OCI-M1 (cell line): ENCODE measurements around the gene NUDT5.
"Not testable (repeated sequence)": the region's sequence is repeated elsewhere in the genome, so short reads cannot be mapped to it uniquely, and the experiment has no call there.

Experiments used
- DNase-seq: peaks from one replicate; lab custom pipeline; 2025; lab: John Stamatoyannopoulos, UW

The NUDT5 gene

GRCh38 chr10:12202226-12202625 is 6.5 kb upstream of the NUDT5 start:
- DNase-seq: no peak

- DNase-seq: no peak
These were observed 5.9 kb upstream of the NUDT5 start for GRCh38 chr10:12201543-12201942.

GRCh38 chr10:12200850-12201249 is 5.2 kb upstream of the NUDT5 start:
- DNase-seq: no peak

GRCh38 chr10:12198156-12198555 is 2.5 kb upstream of the NUDT5 start:
- DNase-seq: peak; percentile 6

GRCh38 chr10:12196531-12197211 is 980 bp upstream of the NUDT5 start:
- DNase-seq: no peak

- DNase-seq: no peak
These were observed 449 bp downstream of the NUDT5 start for GRCh38 chr10:12195281-12195602.

GRCh38 chr10:12194752-12195271 is 879 bp downstream of the NUDT5 start:
- peak; percentile 64 for DNase-seq

- peak; percentile 42 for DNase-seq
These were observed 2.5 kb downstream of the NUDT5 start for GRCh38 chr10:12193193-12193592.

GRCh38 chr10:12191715-12192114 is 4.0 kb downstream of the NUDT5 start:
- no peak for DNase-seq

GRCh38 chr10:12189426-12189825 is 6.3 kb downstream of the NUDT5 start:
- DNase-seq: no peak

- no peak for DNase-seq
These were observed 7.0 kb downstream of the NUDT5 start for GRCh38 chr10:12188656-12189055.

- DNase-seq: no peak
These were observed 8.3 kb downstream of the NUDT5 start for GRCh38 chr10:12187321-12187905.

- DNase-seq: no peak
These were observed 9.4 kb downstream of the NUDT5 start for GRCh38 chr10:12186323-12186722.

GRCh38 chr10:12184165-12184564 is 11.5 kb downstream of the NUDT5 start:
- DNase-seq: no peak

GRCh38 chr10:12181065-12181775 is 14.5 kb downstream of the NUDT5 start:
- no peak for DNase-seq

GRCh38 chr10:12180221-12180974 is 15.3 kb downstream of the NUDT5 start:
- DNase-seq: no peak

- DNase-seq: no peak
These were observed 16.0 kb downstream of the NUDT5 start for GRCh38 chr10:12179606-12180170.

GRCh38 chr10:12177642-12178041 is 18.0 kb downstream of the NUDT5 start:
- no peak for DNase-seq

GRCh38 chr10:12171512-12171911 is 24.2 kb downstream of the NUDT5 start:
- not testable (repeated sequence) for DNase-seq

GRCh38 chr10:12165999-12166775 is 29.5 kb downstream of the NUDT5 start:
- no peak for DNase-seq

- DNase-seq: no peak
These were observed 30.7 kb downstream of the NUDT5 start for GRCh38 chr10:12165036-12165435.
